Ishikawa (cell line): ENCODE results near the gene RNF121.

Experiments used
- CEBPB ChIP-seq: IDR thresholded peaks from 2 replicates; pipeline ENCODE4 v1.6.1; 2012
- CREB1 ChIP-seq: IDR thresholded peaks from 2 replicates; pipeline ENCODE4 v1.6.1; 2012; ENCODE audit warnings: low read depth
- EGR1 ChIP-seq: IDR thresholded peaks from 2 replicates; pipeline ENCODE4 v1.6.1; 2012
- EP300 ChIP-seq: IDR thresholded peaks from 2 replicates; pipeline ENCODE4 v1.6.1; 2012; ENCODE audit warnings: borderline replicate concordance
- MAX ChIP-seq: IDR thresholded peaks from 2 replicates; pipeline ENCODE4 v1.6.1; 2012
- RAD21 ChIP-seq: IDR thresholded peaks from 2 replicates; pipeline ENCODE4 v1.6.1; 2012; ENCODE audit warnings: low read depth
- REST ChIP-seq: IDR thresholded peaks from 2 replicates; pipeline ENCODE4 v1.6.1; 2012; ENCODE audit warnings: low read depth, mild to moderate bottlenecking
- TAF1 ChIP-seq: IDR thresholded peaks from 2 replicates; pipeline ENCODE4 v1.6.1; 2012; ENCODE audit warnings: low read depth, mild to moderate bottlenecking
- TEAD4 ChIP-seq: IDR thresholded peaks from 2 replicates; pipeline ENCODE4 v1.6.1; 2012
- USF1 ChIP-seq: IDR thresholded peaks from 2 replicates; pipeline ENCODE4 v1.6.1; 2012
- YY1 ChIP-seq: IDR thresholded peaks from 2 replicates; pipeline ENCODE4 v1.6.1; 2012; ENCODE audit warnings: low read depth

GRCh38 chr11:71995726-71996291 lies 67.0 kb downstream of the RNF121 start:
- TF ChIP-seq MAX (no peak), REST (no peak), RAD21 (no peak), EP300 (no peak), YY1 (no peak), EGR1 (no peak), TAF1 (no peak), TEAD4 (no peak), USF1 (no peak), CREB1 (no peak), CEBPB (no peak)
